ENCODE data around the gene FLYWCH1.

FLYWCH1 gene

DNA sequence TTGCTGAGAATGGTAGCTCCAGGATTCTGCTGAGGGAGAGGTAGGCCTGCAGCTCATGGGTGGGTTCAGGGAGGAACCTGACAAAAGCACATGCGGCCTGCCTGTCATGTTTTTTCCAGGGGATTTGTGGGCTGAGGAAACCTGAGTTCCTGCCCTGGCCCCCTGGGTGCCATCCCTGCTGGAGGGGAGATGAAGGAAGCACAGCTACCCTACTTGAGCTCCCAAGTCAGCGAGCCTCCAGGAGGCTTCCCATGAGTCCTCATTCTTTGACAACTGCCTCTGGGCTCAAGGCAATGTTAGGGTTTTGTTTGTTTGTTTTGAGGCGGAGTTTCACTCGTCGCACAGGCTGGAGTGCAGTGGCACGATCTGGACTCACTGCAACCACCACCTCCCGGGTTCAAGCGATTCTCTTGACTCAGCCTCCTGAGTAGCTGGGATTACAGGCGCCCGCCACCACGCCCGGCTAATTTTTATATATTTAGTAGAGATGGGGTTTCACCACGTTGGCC is 12.1 kb upstream of the FLYWCH1 start:
- no peak for DNase-seq (ENCODE audit: low read depth in 2 of 2)

DNA sequence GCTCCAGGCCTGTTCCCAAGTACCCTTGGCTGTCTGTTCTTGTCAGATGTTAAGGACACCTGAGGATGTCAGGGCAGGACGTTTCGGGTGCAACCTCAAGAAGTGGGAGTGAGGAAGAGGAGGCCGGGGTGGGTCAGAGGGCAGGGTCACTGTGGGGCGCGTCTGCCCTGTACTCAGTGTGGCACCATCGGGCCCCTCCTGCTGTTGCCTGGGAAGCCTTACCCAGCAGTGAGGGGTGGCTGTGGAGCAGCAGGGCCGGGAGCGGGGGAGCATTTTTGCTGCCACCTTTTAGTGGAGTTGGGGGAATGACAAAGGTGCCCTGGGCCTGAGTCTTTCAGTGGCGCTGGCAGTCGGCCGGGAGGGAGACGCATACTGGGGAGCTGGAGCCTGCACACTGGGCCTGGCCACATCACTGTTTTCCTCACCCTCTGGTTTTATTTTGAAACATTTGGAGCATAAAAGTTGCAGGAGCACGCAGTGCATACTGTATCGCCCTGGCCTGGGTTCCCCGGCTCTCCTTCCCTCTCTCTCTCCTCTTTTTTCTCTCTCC is 11.1 kb upstream of the FLYWCH1 start:
- DNase-seq (ENCODE audit: low read depth in 2 of 2) = no peak

DNA sequence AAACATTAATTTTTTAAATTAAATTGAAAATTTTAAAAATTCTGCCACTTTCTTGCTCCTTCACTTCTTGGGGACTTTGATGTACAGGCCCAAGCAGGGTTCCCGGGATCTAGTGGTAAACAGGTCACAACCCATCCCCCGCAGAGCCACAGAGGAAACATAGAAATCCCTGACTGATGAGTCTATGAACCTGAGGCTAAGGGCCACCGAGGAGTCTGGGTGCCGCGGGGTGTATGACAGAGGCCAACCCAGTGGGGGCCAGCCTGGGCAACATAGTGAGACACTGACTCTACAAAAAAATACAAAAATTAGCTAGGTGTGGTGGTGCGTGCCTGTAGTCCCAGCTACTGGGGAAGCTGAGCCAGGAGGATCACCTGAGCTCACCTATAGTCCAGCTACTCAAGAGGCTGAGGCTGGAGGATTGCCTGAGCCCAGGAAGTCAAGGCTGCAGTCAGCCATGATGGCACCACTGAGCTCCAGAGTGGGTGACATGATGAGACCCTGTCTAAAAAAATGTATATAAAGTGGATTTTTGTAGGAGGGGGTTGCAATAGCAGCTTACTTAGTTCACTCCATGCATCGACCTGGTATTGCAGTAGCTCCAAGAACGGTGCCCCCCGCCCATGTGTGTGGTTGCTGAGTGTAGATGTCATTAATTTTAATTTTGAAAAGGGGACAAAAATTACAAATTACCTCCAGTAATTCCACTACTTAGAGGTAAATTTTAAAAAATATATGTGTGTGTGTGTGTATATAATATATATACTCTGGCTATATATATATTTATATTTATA is 9.2 kb upstream of the FLYWCH1 start:
- DNase-seq (ENCODE audit: low read depth in 2 of 2) = no peak

DNA sequence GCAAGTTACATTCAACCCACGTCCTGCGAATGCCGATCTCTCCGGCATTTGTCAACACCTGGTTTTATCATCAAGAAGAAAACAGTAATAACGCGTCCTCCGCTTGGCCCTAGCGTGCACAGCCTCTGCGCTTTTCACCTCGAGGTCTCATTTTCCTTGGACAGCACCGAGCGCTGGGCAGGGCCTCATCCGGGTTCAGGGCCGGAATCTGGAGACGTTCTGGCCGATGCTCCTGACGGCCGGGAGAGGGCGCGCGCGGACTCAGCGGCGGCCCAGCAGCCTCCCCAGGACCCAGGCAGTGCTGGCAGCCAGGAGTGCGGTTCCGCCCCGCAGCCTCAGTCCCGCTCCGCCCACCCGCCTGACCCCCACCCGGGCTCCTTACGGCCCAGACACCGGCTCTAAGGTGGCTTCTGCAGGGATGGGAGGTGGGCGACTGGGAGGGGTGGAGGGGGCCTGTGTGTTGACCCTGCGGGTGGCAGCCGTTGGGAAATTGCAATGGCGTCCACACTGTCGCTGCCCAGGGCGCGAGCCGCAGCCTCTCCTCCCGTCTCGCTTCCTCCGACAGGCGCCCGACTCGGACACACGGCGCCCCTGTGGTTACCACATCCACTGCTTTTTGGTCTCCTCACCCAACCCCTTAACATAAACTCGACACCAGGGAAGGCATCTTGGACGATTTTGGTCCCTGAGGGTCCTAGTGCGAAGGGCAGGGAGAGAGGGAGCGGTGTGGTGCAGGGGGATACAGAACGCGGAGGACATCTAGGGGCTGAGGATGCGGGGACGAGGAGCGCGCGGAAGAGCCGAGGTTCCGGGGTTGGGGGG is 7.4 kb upstream of the FLYWCH1 start:
- DNase-seq (ENCODE audit: low read depth in 2 of 2) = peak; percentile 67 to 72

DNA sequence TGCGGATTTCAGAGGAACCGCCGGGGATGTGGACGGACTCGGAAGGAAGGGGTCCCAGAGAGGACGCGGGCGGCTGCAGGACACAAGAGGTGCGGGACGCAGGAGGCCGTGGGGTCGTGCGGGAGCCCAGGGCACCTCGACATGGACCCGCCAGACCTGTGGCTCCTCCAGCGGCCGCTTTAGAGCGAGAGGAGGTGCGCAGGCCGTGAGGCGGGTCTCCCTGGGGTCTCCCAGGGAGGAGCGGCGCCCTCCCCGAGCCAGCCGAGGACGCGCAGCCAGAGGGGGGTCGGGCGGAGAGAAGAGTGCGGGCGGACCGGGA is 6.8 kb upstream of the FLYWCH1 start:
- DNase-seq (ENCODE audit: low read depth in 2 of 2) = no peak

DNA sequence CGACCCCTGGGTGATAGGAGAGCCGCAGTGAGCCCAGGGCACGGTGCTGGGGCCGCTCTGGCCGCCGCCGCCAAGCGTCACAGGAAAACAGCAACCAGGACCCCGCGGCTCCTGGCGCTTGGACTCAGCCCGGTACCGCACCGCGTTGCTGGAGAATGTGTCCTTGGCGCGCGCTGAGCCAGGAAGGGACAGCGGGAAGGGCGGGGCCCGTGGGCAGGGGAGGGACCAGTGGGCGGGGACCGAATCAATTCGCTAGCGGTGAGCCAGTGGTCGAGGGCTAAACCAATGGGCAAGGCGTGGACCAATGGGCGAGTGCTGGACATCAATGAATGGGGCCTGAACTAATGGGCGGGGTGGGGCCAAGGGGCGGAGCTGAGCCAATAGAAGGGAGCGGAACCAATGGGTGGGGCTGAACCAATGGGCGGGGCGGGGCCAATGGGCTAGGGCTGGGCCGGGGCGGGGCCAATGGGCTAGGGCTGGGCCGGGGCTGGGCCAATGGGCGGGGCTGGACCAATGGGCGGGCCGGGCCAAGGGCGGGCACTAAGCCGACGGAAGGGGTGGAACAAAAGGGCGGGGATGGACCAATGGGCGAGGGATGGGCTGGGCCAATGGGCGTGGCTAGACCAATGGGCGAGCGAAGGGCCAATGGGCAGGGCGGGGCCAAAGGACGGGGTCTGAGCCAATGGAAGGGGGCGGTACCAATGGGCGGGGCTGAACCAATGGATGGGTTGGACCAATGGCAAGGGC is 6.3 kb upstream of the FLYWCH1 start:
- DNase-seq (ENCODE audit: low read depth in 2 of 2) = peak; percentile 97 to 99

DNA sequence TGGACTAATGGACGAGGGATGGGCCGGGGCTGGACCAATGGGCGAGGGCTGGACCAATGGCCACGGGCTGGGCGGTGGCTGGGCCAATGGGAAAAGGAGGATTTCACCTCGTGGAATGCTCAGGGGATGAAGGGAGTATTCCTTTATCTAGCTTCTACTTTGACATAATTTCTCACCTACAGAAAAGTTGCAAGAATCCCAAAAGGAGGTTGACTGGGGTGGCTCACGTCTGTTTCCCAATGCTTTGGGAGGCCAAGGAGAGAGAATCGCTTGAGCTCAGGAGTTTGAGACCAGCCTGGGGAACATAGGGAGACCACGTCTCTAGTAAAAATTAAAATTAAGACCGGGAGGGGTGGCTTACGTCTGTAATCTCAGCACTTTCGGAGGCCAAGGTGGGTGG is 5.7 kb upstream of the FLYWCH1 start:
- DNase-seq (ENCODE audit: low read depth in 2 of 2) = no peak

DNA sequence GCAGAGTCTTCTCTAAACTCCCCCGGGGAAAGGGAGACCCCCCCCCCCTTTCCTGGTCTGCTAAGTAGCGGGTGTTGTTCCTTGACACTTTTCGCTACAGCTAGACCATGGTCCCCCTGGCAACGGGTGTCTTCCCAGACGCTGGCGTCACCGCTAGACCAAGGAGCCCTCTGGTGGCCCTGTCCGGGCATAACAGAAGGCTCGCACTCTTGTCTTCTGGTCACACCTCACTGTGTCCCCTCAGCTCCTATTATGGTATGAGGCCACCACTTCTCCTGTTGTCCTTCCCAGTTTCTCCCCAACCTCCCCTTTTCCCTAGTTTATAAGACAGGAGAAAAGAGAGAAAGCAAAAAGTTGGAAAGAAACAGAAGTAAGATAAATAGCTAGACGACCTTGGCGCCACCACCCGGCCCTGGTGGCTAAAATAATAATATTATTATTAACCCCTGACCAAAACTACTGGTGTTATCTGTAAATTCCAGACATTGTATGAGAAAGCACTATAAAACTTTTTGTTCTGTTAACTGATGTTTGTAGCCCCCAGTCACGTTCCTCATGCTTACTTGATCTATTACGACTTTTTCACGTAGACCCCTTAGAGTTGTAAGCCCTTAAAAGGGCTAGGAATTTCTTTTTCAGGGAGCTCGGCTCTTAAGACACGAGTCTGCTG is 4.5 kb upstream of the FLYWCH1 start:
- peak in 1 of 2 donors; percentile 39 for DNase-seq (ENCODE audit: low read depth in 2 of 2)

DNA sequence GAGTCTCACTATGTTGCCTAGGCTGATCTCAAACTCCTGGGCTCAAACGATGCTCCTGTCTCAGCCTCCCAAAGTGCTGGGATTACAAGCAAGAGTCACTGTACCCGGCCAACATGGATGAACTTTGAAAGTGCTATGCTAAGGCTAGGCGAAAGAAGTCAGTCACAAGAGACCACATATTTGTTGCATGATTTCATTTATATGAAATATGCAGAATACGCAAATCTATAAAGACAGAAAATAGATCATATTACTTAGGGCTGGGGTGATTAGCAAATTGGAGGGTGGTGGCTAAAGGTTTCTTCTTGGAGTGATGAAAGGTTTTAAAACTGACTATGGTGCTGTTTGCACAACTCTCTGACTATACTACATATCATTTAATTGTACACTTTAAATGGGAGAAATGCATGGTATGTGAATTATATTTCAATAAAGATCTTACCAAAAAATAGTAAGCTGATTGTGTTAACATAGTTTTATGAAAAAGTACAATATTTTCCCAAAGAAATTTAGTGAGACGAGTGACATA is 1.2 kb upstream of the FLYWCH1 start:
- DNase-seq (ENCODE audit: low read depth in 2 of 2) = no peak

DNA sequence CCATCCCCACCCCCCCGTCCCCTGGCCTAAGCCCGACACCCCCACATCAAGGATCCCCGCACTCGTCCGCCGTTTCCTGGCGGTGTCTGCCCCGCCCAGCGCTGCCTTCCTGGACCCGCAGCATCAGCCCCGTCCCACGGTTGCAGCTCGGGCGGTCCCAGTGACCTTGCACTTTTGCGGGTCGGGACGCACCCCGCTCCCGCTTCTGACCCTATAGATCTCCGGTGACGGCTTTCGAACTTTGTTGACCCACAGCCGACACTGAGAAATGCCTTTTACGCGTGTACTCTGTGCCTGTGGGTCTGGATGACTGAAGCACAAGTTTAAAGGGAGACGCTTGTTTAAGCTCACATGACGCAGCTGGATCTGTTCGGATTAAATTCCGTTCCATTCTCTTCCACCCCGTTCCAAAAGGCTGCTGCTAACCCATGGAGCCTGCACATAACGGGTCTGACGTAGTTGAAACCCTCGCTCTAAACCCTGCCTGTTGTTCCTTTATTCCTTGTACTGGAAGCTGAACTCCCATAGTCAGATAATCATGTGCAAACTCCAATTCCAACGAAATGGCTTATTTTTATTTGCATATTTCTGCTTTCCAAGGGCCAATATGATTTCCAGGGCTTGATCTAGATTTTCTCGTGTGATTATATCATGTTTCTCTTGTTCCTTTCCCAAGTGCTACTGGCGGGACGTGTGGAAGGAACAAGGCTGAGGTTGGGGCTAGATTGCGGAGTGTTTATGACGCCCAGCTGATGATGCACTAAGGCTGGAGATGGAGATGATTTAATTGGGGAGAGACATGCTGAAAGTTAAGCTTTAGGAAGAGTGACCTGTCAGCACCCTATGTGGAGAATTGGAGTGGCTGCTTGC is 834 bp downstream of the FLYWCH1 start:
- DNase-seq (ENCODE audit: low read depth in 2 of 2) = peak in 1 of 2 donors; percentile 17

DNA sequence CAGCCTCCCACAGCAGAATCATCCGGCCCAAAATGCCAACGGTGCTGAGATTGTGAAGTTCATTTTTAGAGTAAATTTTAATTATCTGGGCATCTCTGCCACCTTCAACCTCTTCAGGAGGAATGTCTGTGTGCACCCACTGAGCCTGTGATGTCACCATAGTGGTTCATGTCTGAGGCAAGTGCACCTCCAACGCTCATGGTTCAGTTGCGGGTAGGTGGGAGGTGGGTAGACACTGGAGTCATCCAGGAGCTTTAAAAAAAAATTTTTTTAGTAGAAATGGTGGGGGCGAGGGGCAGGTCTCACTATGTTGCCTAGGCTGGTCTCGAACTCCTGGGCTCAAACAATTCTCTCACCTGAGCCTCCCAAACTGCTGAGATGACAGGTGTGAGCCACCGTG is 1.9 kb downstream of the FLYWCH1 start:
- no peak for DNase-seq (ENCODE audit: low read depth in 2 of 2)

DNA sequence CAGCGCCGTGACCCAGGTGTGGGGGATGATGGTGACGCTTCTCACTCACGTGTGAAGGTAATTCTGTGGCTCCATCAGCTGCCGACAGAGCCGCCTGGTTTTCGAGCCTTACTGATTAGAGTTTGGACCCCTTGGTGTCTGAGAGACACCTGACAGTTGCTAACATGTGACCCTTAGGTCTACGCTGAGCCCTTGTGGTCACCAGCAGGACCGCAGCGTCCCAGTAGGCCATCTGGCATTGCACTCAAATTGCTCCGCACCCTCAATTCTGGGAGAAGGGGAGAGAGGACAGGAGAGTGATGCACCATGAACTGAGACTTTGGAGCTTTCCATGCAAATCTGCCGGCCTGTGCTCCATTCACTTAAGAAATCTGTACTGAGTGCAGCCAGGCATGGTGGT is 2.5 kb downstream of the FLYWCH1 start:
- DNase-seq (ENCODE audit: low read depth in 2 of 2) = no peak

DNA sequence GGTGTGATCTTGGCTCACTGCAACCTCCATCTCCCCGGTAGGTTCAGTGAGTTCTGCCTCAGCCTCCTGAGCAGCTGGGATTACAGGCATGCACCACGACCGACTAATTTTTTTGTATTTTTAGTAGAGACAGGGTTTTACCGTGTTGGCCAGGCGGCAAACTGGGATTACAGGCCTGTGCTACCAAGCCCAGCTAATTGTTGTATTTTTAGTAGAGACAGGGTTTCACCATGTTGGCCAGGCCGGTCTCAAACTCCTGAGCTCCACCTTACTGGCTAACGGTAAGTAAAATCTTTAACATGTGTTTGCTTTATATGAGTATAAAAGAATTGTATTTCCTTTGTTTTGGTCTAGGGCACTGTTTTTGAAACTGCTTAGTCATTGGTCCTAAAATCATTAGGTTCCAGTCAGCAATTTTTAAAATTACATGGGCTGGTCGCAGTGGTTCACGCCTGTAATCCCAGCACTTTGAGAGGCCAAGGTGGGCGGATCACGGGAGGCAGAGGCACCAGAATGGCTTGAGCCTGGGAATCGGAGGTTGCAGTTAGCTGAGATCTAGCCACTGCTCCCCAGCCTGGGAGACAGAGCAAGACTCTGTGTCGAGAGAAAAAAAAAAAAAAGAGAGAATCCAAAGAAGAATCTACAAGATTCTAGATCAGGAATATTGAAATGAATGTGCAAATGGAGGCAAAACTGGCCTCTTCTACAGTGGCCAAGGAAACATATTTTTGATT is 3.6 kb downstream of the FLYWCH1 start:
- no peak for DNase-seq (ENCODE audit: low read depth in 2 of 2)

DNA sequence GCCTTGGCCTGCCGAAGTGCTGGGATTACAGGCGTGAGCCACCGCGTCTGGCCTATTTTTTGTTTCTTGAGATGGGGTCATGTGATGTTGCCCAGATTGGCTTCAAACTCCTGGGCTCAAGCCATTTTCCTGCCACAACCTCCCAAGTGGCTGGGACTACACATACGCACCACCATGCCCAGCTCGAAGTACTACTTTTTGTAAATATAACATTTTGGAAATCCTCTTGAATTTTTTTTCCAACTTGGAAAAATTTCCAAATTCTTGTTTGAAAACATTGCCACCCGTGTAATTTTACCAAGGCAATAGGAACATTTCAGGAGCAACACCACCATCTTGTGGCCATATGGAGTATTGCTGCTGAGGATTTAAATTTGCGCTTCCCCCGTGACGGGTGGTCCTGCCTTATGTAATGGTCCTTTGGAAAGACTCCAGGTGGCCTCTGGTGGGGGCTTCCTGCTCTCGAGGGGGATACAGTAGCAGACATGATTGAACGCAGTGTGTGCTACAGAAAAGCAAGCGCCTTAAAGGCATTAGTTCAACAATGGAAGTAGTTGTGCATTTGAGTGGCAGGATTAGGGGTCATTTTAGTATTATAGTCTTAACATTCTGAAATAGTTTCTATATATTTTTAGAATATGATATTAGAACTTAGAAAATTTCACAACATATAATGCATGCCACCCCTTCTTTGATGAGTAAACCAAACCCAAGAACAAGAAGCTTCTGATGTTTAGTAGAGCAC is 8.0 kb downstream of the FLYWCH1 start:
- DNase-seq (ENCODE audit: low read depth in 2 of 2) = peak; percentile 26 to 32

DNA sequence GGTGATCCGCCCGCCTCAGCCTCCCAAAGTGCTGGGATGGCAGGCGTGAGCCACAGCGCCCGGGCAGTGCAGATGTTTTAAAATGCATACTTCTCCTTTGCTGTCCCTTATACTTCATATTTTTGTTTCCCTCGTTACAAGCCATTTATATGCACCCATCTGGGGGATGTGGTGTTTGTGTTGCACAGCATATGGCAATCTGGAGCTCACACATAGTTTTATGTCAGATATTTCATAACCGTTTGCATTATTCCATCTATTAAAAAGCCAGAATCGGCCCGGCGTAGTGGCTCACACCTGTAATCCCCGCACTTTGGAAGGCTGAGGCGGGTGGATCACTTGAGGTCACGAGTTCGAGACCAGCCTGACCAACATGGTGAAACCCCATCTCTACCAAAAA is 11.8 kb downstream of the FLYWCH1 start:
- no peak for DNase-seq (ENCODE audit: low read depth in 2 of 2)

DNA sequence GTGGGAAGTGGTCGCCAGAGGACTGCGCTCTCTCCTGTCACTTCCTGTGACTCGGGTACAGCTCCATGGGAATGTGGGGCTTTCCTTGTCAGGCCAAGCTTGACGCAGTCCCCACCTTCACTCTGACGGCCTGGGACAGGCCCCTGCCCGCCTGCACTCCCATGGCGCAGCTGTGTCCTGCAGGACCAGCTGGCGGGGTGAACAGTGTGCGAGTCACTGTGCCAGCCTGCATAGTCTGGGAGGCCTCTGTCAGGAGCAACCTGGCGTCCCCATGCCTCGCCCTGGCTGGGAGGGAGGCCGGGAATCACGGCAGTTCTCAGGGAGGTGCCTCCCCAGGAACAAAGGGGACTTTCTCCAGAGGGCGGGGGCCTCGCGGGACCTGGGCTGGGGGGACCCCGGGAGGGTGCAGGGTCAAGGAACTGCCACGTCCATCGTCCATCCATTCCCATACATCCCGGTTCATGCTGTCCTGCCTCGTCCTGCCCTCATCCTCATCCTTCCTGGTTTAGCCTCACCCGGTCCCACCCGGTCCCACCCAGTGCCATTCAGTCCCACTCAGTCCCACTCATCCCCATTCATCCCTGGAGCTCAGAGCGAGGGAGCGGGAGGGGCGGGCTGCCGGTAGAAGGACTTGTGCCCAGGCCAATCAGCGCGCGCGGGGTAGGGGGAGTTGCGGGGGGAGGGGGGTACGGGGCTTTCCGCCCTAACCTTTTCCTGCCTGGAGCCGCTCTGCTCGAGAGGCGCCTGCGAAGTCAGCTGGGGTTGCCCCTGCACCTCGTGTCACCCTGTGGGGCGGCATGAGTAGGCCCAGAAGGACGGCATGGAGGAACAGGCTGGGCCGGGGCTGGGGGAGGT is 13.4 kb downstream of the FLYWCH1 start:
- DNase-seq (ENCODE audit: low read depth in 2 of 2) = no peak

DNA sequence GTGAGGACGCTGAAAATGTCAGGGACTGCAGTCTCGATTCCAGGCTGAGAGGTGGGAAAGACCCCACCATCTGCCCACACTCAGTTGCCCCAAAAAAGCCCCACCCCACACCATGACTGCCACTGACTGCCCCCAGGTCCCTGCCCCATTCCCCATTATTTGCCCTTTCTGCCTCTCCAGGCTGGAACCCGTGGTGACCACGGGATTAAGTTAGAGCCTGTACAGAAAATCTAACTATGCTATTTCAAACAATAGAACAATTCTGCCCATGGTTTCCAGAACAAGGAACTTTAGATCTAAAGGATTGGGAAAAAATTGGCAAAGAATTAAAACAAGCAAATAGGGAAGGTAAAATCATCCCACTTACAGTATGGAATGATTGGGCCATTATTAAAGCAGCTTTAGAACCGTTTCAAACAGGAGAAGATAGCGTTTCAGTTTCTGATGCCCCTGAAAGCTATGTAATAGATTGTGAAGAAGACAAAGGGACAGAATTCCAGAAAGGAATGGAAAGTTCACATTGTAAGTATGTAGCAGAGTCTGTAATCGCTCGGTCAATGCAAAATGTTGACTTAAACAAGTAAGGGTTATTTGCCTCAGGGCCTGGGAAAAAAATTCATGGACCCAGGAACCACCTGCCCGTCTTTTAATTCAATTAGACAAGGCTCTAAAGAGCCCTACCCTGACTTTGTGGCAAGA is 14.4 kb downstream of the FLYWCH1 start:
- no peak for DNase-seq (ENCODE audit: low read depth in 2 of 2)

All from stimulated activated CD8-positive, alpha-beta memory T cell treated with anti-CD3 and anti-CD28 coated beads, Interleukin-2, amount 100 ng/mL, for 48 hours (primary cell).